MM.1S (cell line): ENCODE measurements around the gene TMEM259.

Experiments used
- EZH2 ChIP-seq: fragments of 300-600 bp; sonication (generic); optimal IDR thresholded peaks from 2 replicates; pipeline ENCODE3; 2017; ENCODE audit warnings: low read depth, mild to moderate bottlenecking, antibody characterized with exemption, low read length, mixed read lengths
- EZH2phosphoT487 ChIP-seq: fragments of 300-600 bp; sonication (generic); IDR thresholded peaks from 2 replicates; pipeline ENCODE4 v1.6.1; 2018; ENCODE audit warnings: antibody characterized with exemption, low read length

DNA sequence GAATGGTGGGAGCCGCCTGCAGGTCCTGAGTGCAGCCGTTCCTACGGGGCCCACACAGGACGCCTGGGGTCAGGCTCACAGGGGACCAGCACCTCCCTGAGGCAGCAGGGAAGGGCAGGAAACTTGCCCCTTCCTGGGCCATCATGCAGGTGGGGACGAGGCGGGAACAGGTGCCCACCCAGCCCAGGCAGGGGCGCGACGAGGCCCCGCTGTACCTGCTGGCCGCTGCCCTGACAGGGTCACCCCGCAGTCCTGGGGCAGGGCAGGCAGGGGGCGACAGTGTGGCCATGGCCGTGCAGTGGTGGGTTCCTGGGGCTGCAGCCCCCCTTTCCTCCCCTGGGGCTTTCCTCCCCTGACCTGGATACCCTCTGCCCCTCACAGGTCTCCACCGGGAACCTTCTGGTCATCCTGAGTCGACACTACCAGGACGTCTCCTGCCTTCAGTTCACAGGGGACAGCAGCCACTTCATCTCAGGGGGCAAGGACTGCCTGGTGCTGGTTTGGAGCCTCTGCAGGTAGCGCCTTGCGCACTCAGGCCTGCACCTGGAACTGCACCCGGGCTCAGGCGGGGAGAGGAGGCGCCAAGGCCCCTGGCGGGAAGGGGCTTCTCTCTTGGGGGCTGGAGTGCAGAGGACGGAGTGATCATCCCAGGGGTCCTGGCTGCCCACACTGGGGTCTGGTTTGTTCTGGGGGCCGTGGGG is 31.4 kb downstream of the TMEM259 start:
- TF ChIP-seq EZH2, result no peak
- no peak for TF ChIP-seq EZH2phosphoT487
